Measurements from ENCODE around the gene IRX6. TPM values are rescaled to one million over a fixed set of nuclear protein-coding genes. Genes with fewer than 3 reads are reported as not detected.

The IRX6 gene
- total RNA-seq, result under 1 TPM; 0.34 to 0.44 TPM
- long read RNA-seq, result 0 reads

DNA sequence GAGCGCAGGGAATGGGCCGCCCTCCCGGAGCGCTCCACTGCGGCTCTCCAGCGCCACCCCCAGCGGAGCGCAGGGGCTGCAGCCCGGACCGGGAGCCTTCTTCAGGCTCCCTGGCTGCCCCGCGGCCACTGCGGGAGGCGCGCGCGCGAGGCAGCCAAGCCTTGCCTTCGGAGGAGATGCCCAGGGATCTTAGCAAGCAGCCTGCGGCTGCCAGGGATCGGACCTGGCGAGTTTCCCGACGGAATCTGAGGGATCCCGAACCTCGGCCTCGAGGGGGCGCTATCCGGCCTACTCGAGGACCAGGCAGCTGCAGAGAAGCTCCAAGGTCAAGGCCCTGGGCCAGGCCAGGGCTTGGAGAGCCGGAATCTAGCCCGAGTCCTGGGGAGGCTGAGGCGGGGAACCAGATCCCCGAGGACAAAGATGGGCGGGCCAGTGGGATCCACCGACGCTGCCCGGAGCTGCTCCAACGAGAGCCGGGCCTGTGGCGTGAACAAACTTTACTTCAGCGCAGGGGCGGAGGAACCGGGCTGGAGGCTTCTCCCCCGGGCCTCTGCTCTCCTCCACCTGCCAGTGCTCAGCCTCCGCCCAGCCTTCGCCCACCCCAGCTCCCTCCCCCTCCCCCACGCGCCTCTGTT is at the start of gene IRX6:
TSS of gene IRX6 (plus strand) at position 567 of the 635 bp plus-strand sequence. CDS start 889 bp downstream, outside the sequence.
- no peak for DNase-seq
- peak; percentile 22 to 73 for ATAC-seq
- intact Hi-C loops (cut with DNase I), result no loop called here

- intact Hi-C loops (cut with DNase I), result no loop called here
- DNase-seq (no peak), ATAC-seq (no peak)
Measured at GRCh38 chr16:55274391-55274790, 49.6 kb upstream of the IRX6 start.

DNA sequence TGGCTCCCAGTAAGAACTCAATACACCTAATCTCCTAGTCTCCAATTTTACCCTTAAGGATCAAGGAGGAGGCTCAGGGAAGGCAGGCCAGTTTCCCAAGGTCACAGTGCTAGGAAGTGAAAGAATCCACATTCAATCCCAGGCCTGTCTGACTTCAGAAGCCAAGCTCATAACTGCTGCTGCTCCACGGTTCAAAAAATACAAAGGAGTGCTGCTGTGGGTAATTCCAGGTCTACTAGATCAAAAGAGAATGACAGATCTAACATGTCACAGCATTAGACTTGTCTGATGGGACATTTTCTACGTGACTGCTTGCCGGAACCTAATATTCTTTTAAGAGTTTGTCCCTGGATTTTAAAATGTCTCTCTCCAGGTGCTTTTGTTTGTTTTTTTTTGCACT is 48.8 kb upstream of the IRX6 start:
- ATAC-seq, result no peak
- intact Hi-C loops (cut with DNase I), result no loop called here
- DNase-seq, result no peak

DNA sequence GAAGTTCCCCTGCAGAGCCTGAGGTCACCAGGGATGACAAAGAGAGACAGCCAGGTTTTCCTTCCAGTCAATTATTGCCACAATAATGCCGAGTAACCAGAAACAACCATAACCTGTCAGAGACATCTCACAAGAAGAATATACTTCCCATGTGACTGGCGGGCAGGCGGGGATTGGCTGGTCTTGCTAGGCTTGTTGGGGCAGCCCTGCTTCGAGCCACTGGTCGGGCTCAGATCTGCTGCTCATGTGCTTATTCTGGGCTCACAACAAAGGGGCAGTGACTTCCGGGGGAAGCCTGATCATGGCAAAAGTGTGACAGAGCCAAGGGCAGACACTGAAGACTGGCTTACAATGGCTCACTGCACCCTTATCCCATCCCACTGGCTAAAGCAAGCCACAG is 48.1 kb upstream of the IRX6 start:
- no peak for ATAC-seq
- intact Hi-C loops (cut with DNase I), result no loop called here
- DNase-seq, result no peak

GRCh38 chr16:55277536-55277935 is 46.5 kb upstream of the IRX6 start:
- intact Hi-C loops (cut with DNase I), result no loop called here
- no peak for DNase-seq
- ATAC-seq, result no peak

- DNase-seq (no peak), ATAC-seq (no peak)
- intact Hi-C loops (cut with DNase I), result no loop called here
Measured at GRCh38 chr16:55279598-55279997, 44.4 kb upstream of the IRX6 start.

DNA sequence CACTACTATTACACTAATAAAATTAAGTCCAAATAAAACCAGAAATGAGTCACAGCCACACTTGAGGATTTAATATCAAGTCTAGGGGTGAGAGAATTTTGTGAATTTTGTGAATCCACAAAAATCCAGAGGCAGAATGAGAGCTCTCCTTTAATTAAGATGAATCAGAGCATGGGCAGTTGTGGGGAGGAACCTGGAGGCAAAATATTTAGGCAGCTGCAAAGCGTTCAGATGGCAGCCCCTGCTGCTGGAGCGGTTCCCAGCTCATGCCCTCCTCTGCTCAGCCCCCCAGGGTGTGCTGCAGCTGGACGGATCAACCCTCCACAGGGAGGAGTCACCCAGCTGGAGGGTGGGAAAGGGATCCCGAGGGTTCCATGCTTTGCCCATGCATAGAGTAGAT is 43.4 kb upstream of the IRX6 start:
- intact Hi-C loops (cut with DNase I), result no loop called here
- ATAC-seq (no peak), DNase-seq (no peak)

GRCh38 chr16:55282441-55282840 is 41.6 kb upstream of the IRX6 start:
- no peak for ATAC-seq
- DNase-seq, result no peak
- intact Hi-C loops (cut with DNase I), result no loop called here

- intact Hi-C loops (cut with DNase I), result no loop called here
- ATAC-seq (no peak), DNase-seq (no peak)
Measured at GRCh38 chr16:55283812-55284717, 39.9 kb upstream of the IRX6 start.

GRCh38 chr16:55284718-55285099 is 39.3 kb upstream of the IRX6 start:
- ATAC-seq, result no peak
- intact Hi-C loops (cut with DNase I), result no loop called here
- no peak for DNase-seq

DNA sequence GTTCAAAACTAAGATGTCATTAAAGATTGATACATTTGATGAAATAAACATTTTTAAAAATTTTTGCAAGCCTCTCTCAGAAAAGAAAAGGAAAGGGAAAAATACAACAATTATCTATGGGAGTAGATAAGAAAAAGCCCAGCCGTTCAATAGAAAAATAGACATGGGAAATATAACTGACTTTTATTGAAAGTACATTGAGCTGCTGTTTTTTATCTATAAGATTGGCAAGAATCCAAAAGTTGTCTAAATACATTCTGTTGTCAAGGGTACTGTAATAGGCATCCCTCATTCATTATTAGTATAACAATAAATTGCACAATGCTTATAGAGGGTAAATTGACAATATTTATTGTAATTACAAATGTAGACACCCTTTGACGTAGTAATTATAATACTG is 38.4 kb upstream of the IRX6 start:
- intact Hi-C loops (cut with DNase I), result no loop called here
- DNase-seq (no peak), ATAC-seq (no peak)

DNA sequence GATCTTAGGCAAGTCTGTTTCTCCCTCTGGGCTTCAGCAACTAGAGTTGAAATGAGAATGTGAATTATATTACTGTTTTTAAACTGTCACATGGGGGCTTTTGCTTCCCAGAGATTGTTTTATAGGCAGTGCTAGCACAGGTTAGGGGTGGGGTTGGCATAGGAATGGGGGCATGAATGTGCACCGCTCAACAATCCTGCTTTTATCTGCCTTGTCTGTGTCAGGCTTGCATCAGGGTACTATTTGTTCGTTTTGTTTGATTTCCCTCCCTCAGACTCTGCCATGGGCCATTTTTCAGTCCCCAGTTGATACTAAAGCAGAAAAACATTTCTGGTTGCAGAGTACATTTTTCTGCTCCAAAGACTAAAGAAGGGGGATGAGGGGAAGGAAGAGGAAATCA is 34.6 kb upstream of the IRX6 start:
- ATAC-seq, result no peak
- intact Hi-C loops (cut with DNase I), result no loop called here

GRCh38 chr16:55291847-55292246 is 32.2 kb upstream of the IRX6 start:
- ATAC-seq (no peak), DNase-seq (no peak)
- intact Hi-C loops (cut with DNase I), result no loop called here

More for the DNA sequence above, 34.6 kb upstream of the IRX6 start:
- DNase-seq, result no peak

DNA sequence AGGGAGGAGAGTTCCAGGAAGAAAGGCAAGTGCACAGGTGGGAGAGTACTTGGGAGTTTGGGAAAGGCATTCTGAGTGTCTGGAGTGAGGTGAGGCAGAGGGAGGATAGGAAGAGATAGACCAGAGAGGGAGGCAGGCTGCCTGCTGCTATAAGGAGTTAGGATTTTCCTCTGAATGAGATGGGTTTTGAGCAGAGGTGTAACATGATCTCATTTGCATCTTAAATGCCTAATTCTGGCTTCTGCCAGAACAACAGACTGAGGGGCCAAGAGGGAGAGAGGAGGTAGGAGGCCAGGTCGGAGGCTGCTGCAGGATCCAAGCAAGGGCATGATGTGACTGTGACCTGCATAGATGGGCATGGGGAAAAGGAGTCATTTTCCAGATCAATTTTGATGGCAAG is 31.5 kb upstream of the IRX6 start:
- intact Hi-C loops (cut with DNase I), result no loop called here
- ATAC-seq (no peak), DNase-seq (no peak)

DNA sequence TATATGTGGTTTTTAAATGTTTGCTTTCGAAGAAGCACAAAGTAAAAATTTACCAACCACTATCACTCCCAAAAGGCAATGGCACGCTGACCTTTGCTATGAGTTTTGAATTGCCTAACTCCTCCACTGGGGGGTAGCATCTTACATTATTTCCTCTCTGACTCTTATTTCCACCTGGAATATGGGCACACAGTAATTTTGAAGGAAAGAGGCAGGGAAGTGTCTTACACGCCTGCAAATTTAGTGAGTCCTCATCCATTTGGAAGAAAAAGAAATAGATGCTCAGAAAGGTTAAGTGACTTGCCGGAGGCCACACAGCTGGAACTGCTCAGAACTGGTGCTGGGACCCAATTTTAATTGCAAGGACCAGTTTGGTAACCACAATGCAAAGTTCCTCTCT is 29.9 kb upstream of the IRX6 start:
- no peak for ATAC-seq
- DNase-seq, result no peak
- intact Hi-C loops (cut with DNase I), result no loop called here

DNA sequence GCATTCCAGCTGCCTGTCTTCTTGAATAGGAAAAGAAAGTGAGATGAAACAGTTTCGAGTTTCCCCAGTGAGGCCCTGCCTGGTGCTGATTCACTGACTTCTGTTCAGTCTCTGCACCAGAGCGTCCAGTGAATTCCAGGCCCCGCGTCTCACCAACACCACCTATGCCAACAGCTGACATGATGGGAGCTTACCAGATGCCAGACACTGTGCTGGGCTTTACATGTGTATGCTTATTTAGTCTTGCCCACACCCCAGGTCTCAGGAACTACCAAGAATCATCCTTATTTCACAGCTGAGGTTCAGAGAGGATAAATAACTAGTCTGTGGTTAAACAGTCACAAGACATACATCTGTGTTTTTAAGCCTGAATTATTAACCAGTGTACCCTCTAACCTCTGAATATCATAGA is 29.1 kb upstream of the IRX6 start:
- intact Hi-C loops (cut with DNase I), result no loop called here
- ATAC-seq (peak; percentile 34 to 61), DNase-seq (no peak)

GRCh38 chr16:55297062-55297909 is 26.7 kb upstream of the IRX6 start:
- intact Hi-C loops (cut with DNase I), result no loop called here
- no peak for DNase-seq

DNA sequence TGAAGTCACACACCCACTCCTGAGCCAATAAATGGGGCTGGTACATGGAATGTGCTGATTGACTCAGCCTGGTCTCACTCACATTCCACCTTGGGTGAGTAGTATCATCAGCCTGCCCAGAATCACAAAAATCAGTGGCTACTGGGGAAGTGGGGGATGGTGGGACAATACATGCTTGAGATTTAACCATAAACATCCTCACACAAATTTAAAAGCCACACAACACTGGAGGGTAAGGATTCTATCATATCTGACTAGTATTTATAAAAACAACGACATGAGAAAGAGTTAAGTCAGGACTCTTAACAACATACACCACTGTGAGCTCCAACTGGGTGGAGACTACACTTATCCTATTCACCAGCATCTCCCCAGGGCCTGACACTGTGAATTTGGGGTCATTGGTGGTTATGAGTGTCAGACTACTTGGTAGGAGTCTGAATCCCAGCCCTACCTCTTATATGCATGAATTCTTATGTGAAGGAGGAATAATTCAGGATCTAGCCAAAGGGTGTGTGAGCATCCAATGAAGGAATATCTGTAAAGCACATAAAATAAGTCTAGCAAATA is 26.0 kb upstream of the IRX6 start:
- ATAC-seq (no peak), DNase-seq (no peak)
- intact Hi-C loops (cut with DNase I), result no loop called here

More at GRCh38 chr16:55297062-55297909, 26.7 kb upstream of the IRX6 start:
- ATAC-seq, result no peak

GRCh38 chr16:55301385-55302008 is 22.5 kb upstream of the IRX6 start:
- intact Hi-C loops (cut with DNase I), result no loop called here

More at GRCh38 chr16:55301385-55302008, 22.5 kb upstream of the IRX6 start:
- DNase-seq (no peak), ATAC-seq (no peak)
